ENCODE measurements around the gene SERPINA6.

The SERPINA6 gene

DNA sequence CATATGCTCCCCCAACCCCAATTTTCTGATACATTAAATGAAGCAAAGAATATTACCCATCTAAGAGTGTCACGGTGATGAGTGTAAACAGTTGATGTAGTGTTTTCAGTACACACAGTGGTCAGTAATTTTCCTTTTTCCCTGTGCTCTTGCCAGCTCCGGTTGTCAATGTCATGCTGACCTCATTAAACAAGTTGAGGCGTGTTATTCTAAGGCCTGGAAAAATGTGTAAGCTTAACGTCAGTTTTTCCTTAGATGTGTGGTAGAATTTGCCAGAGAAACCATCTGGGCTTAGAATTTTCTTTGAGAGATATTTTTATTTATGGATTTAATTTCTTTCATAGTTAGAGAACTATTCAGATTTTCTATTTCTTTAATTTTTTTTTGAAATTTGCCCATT lies 11.7 kb upstream of the SERPINA6 start:
- Histone ChIP-seq H3K36me3 (replicated peaks; ENCODE audit: low read depth, low read length) (peaks cover 2% of the 10 kb centered on the region), H3K4me1 (ENCODE audit: low read length) (no peaks in the 10 kb centered on the region), H3K9ac (ENCODE audit: low read length) (no peak overlapping the region), H2AFZ (ENCODE audit: low read depth, low read length) (no peak overlapping the region), H3K4me2 (ENCODE audit: low read length) (no peak overlapping the region), H3K27ac (ENCODE audit: low read length) (no peak overlapping the region), H3K4me3 (ENCODE audit: low read length) (no peak overlapping the region), H3K9me3 (ENCODE audit: insufficient read depth, low read length) (no peaks in the 10 kb centered on the region; the same call in 1 of the 2 replicates), H4K20me1 (ENCODE audit: insufficient read depth, low read length) (no peaks in the 10 kb centered on the region), H3K79me2 (ENCODE audit: low read length) (no peaks in the 10 kb centered on the region), H3K27me3 (ENCODE audit: low read depth, low read length) (no peaks in the 10 kb centered on the region)
- TF ChIP-seq EZH2phosphoT487 (IDR thresholded peaks at IDR 0.05; ENCODE audit: low read depth), result no peak
- TF ChIP-seq, protein P1, sequence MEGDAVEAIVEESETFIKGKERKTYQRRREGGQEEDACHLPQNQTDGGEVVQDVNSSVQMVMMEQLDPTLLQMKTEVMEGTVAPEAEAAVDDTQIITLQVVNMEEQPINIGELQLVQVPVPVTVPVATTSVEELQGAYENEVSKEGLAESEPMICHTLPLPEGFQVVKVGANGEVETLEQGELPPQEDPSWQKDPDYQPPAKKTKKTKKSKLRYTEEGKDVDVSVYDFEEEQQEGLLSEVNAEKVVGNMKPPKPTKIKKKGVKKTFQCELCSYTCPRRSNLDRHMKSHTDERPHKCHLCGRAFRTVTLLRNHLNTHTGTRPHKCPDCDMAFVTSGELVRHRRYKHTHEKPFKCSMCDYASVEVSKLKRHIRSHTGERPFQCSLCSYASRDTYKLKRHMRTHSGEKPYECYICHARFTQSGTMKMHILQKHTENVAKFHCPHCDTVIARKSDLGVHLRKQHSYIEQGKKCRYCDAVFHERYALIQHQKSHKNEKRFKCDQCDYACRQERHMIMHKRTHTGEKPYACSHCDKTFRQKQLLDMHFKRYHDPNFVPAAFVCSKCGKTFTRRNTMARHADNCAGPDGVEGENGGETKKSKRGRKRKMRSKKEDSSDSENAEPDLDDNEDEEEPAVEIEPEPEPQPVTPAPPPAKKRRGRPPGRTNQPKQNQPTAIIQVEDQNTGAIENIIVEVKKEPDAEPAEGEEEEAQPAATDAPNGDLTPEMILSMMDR (IDR thresholded peaks at IDR 0.05; ENCODE audit: low read depth, low read length), result no peak

DNA sequence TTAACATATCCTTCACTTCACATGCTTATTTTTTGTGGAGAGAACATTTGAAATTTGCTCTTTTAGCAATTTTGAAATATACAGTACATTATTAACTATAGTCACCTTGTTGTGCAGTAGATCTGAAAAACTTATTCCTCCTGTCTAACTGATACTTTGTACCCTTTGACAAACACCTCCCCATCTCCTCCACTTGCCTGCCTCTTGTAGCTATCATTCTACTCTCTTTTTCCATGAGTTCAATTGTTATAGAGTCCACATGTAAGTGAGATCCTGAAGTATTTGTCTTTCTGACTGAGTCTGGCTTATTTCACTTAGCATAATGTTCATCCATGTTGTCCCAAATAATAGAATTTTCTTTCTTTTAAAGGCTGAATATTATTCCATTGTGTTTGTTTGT lies 9.5 kb upstream of the SERPINA6 start:
- no peaks in the 10 kb centered on the region for H3K4me1 ChIP-seq (ENCODE audit: low read length)
- H3K9ac ChIP-seq (ENCODE audit: low read length), result no peak overlapping the region
- no peak overlapping the region for H3K4me3 ChIP-seq (ENCODE audit: low read length)

DNA sequence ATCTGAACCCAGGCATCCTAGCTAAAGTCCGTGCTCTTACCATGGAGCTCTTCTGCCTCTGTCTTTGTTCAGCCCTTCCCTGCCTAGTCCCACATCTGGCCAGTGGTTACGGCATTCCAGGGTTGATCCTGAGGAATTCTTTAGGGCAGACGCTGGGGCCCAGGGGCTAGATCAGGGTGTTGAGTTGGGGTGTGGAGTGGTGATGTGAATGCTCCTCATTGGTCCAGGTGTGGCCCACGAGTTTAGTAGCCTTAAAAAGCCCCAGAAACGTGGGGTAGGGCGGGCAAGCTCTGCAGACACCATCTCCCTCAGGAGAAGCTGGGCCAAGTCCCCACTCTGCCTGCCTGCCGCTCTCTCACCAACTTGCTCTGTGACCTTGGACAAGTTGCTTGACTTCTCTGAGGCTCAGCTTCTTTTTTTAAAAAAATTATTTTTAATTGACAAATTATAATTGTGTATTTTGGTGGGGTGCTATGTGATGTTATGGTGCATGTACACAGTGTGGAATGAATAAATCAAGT lies 9.0 kb upstream of the SERPINA6 start:
- no peaks in the 10 kb centered on the region for H4K20me1 ChIP-seq (ENCODE audit: insufficient read depth, low read length)
- H3K4me2 ChIP-seq (ENCODE audit: low read length), result no peak overlapping the region
- no peaks in the 10 kb centered on the region for H3K4me1 ChIP-seq (ENCODE audit: low read length)
- H2AFZ ChIP-seq (ENCODE audit: low read depth, low read length), result no peak overlapping the region
- no peaks in the 10 kb centered on the region for H3K79me2 ChIP-seq (ENCODE audit: low read length)
- H3K9ac ChIP-seq (ENCODE audit: low read length), result no peak overlapping the region
- H3K27ac ChIP-seq (ENCODE audit: low read length), result no peak overlapping the region
- H3K27me3 ChIP-seq (ENCODE audit: low read depth, low read length), result no peaks in the 10 kb centered on the region
- H3K36me3 ChIP-seq (replicated peaks; ENCODE audit: low read depth, low read length), result no peaks in the 10 kb centered on the region
- H3K9me3 ChIP-seq (ENCODE audit: insufficient read depth, low read length), result no peaks in the 10 kb centered on the region
- TF ChIP-seq, protein P1 (IDR thresholded peaks at IDR 0.05; ENCODE audit: low read depth, low read length), result no peak
- TF ChIP-seq EZH2phosphoT487 (IDR thresholded peaks at IDR 0.05; ENCODE audit: low read depth), result no peak
- no peak overlapping the region for H3K4me3 ChIP-seq (ENCODE audit: low read length)

More for the DNA sequence above, 9.5 kb upstream of the SERPINA6 start:
- H3K27ac ChIP-seq (ENCODE audit: low read length), result no peak overlapping the region
- H4K20me1 ChIP-seq (ENCODE audit: insufficient read depth, low read length), result no peaks in the 10 kb centered on the region
- H2AFZ ChIP-seq (ENCODE audit: low read depth, low read length), result no peak overlapping the region
- H3K9me3 ChIP-seq (ENCODE audit: insufficient read depth, low read length), result no peaks in the 10 kb centered on the region
- no peaks in the 10 kb centered on the region for H3K27me3 ChIP-seq (ENCODE audit: low read depth, low read length)
- H3K79me2 ChIP-seq (ENCODE audit: low read length), result no peaks in the 10 kb centered on the region
- TF ChIP-seq, protein P1 (IDR thresholded peaks at IDR 0.05; ENCODE audit: low read depth, low read length), result no peak
- no peak for TF ChIP-seq EZH2phosphoT487 (IDR thresholded peaks at IDR 0.05; ENCODE audit: low read depth)
- no peaks in the 10 kb centered on the region for H3K36me3 ChIP-seq (replicated peaks; ENCODE audit: low read depth, low read length)
- no peak overlapping the region for H3K4me2 ChIP-seq (ENCODE audit: low read length)

DNA sequence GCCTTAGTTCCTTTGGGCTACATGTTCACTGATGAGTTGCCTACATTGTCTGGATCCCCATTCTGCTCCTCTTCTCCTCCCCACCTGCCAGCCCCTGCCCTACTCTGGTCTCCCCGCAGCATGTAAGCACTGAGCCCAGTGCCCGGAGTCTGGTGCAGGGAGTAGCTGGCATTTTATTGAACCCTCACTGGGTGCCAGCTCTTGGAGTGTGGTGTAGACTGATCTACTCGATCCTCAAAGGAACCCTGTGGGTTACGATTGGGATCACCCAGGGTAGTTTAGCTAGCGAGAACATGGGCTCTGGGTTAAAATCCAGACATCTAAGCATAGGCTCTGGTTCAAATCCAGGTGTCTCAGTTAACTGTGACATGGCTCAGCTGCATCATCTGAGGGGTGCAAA lies 8.3 kb upstream of the SERPINA6 start:
- TF ChIP-seq EZH2phosphoT487 (IDR thresholded peaks at IDR 0.05; ENCODE audit: low read depth), result no peak
- TF ChIP-seq, protein P1 (IDR thresholded peaks at IDR 0.05; ENCODE audit: low read depth, low read length), result no peak
- Histone ChIP-seq H3K79me2 (ENCODE audit: low read length) (no peaks in the 10 kb centered on the region), H3K9ac (ENCODE audit: low read length) (no peak overlapping the region), H3K27ac (ENCODE audit: low read length) (no peak overlapping the region), H4K20me1 (ENCODE audit: insufficient read depth, low read length) (no peaks in the 10 kb centered on the region), H3K4me1 (ENCODE audit: low read length) (no peaks in the 10 kb centered on the region), H3K9me3 (ENCODE audit: insufficient read depth, low read length) (no peaks in the 10 kb centered on the region), H3K4me2 (ENCODE audit: low read length) (no peak overlapping the region), H3K36me3 (replicated peaks; ENCODE audit: low read depth, low read length) (no peaks in the 10 kb centered on the region), H2AFZ (ENCODE audit: low read depth, low read length) (no peak overlapping the region), H3K27me3 (ENCODE audit: low read depth, low read length) (no peaks in the 10 kb centered on the region), H3K4me3 (ENCODE audit: low read length) (no peak overlapping the region)

Data from OCI-LY3 (cell line).